NCI-H345 treated with DMSO at 0.1 percent for 48 hours (cell line): Measurements from ENCODE around the gene TBR1.

Experiments
- DNase-seq: peaks from one replicate; lab custom pipeline; 2025; ENCODE audit not compliant: unreplicated experiment; lab: John Stamatoyannopoulos, UW

The TBR1 gene

DNA sequence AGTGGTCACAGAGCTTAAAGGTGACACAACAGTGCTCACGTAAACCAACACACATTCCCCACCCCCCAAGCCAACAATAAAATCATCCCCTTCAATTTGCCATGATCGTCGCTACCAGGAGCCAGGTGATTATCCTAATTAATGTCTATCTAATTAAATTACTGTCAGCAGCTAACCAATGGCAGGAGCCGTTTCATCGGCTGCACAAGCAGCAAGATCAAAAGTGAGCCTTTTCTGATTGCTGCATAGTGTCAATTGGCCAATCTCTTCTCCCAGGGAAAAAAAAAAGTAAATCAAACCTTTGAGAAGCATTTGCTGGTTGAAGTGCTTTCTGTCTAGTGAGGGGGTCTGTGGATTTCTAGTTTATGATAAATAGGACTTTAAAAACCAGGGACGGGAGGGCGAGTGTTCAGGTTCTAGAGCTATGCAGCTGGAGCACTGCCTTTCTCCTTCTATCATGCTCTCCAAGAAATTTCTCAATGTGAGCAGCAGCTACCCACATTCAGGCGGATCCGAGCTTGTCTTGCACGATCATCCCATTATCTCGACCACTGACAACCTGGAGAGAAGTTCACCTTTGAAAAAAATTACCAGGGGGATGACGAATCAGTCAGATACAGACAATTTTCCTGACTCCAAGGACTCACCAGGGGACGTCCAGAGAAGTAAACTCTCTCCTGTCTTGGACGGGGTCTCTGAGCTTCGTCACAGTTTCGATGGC, at the start of gene TBR1:
Gene TBR1, plus strand, starts transcription at position 311 of the 721 bp plus-strand sequence. Its CDS starts 114 bp downstream, at position 425.
- no peak for DNase-seq

DNA sequence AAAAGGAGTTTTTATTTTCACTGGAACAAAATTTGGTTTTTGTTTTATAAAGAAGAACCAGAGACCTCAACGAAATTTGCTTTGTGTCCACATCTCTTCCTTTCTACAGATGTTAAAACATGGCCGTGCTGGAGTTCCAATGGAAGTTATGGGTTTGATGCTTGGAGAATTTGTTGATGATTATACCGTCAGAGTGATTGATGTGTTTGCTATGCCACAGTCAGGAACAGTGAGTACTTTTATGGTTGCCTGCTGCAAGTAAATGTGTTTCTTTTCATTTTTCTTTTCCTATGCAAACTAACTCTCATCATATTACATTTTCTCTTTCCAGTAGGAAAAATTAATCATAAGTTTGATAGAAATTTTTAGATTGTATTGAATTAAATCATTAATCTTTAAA, 48.4 kb upstream of the TBR1 start:
- DNase-seq: no peak

DNA sequence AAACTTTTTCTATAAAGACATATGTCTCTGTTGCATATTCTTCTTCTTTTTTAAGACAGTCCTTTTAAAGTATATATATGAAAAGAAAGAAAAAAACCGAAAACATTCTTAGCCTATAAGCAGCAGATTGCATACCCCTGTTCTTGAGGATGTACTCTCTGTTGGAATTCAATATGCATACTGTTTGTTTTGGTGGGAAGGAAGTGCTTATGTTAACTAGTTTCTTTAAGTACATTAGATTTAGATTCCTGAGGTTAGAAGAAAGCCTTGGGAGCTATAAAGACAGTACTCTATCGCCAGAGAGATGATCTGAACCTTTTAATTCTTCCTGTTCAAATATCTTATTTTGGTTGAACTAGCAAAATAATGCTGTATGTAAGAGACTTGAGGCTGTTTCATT, 46.8 kb upstream of the TBR1 start:
- DNase-seq: no peak

DNA sequence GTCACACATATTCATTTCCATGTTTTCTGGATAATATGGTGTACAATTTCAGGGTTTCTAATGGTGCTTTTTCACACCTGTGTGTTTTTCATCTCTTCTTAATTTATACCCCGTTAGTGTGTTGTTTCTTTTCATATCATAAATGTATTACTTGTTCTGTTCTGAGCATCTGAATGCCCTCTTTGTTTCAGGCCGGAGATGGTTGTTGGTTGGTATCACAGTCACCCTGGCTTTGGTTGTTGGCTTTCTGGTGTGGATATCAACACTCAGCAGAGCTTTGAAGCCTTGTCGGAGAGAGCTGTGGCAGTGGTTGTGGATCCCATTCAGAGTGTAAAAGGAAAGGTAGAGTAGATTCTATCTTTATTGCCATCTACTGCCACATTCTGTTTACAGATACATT, 45.1 kb upstream of the TBR1 start:
- no peak for DNase-seq

DNA sequence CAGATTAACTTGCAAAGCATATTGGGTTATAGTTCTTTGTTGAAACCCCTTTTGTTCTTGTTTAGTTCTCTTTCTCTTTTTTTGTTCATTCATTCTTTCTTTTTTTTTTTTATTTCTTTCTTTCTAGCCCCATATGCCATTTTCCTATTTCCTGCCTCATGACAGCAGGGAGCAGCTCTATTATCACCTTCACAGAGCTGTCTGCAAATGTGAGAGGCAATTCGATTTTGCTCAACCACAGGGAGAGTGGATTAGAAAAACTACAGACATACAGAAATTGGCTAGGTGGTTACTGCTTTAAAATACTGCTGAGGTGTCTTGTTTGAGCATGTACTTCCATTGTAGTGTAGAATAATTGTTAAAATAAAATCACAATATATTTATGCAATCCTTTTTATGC, 44.2 kb upstream of the TBR1 start:
- DNase-seq: no peak

DNA sequence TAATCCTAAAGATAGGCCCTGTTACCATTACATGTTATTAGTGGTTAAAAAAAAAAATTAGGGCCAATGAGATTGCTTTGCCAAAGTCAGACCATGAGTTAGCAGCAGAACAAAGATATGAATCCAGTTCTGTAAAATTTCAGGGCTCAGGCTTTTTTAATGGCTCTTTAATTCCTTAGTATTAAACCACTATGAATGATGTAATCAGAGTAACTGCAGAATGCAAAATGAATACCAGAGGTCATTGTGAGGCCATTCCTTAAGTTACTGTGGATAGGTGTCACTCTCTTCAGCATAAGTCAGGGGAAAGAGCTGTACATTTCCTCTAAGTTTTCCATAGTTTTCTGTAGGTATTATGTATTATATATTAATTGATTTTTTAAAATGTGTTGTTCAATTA, 42.2 kb upstream of the TBR1 start:
- DNase-seq: no peak

DNA sequence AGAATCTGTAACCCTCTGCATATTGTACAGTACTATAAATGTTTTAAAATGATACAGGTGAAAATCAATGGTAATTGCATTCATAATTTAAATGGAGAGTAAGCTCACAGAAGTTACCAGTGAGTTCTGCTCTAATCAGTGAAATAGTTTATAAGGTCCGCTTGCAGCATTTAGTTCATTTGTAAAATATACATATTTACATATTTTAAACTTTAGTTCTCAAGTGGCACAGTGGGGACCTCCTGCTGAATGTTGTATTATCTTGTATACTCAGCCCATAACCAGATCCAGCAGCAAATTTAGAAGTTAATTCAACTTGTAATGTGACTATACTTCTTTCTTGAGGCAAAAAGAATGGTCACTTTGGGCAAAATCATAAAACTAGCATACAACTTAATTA, 41.7 kb upstream of the TBR1 start:
- no peak for DNase-seq

DNA sequence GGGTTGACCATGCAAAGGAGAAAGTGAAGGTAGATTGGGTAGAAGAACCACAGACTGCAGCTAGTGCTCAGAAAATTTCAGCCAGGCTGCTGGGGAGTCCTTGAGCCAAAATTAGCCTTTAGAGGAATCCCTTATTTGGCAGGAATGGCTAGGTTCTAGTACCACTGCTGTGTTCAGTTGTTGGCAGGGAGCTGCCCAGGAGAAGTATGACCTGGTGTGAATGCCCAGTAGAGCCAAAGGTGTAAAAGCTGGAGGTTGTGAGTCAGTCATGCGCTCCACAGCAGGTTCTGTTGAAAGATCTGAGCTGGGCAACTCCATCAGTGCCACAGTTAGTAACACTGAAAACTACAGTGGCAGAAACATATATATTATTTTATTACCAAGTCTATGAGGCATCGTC, 36.4 kb upstream of the TBR1 start:
- no peak for DNase-seq

DNA sequence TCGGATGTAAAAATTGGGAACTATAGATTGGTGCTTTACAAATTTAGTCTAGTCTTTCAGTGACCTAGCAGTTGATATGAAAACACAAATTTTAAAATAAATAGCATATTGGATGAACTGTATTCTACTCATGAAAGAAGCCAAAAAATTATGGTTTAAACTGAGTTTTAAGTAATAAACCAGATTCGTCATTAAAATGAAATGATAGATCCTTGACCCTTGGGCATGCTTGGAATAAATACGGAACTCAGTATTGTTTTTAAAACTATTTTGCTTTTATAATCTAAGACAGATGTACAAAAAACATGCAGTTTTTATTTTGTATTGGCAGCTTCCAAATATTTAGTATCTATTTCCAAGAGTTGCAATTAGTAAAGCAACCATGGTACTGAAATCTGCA, 34.6 kb upstream of the TBR1 start:
- no peak for DNase-seq

DNA sequence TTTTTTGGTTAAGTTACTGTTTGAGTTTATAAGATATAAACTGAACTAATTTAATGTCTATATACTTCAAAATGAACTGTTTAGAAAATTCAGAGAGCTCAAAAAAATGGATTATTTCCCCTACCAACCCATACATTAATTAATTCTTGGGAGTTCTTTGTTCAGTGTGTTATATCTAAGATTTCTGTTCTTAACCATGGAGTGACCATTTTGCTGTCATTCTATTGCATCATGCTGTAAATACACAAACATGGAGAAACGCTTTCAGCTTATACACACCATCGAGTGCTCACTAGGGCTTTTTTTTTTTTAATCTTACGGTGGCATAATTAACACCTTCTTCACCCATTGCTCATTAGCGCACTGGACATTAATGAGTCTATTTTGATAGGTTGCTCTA, 33.4 kb upstream of the TBR1 start:
- DNase-seq: no peak

DNA sequence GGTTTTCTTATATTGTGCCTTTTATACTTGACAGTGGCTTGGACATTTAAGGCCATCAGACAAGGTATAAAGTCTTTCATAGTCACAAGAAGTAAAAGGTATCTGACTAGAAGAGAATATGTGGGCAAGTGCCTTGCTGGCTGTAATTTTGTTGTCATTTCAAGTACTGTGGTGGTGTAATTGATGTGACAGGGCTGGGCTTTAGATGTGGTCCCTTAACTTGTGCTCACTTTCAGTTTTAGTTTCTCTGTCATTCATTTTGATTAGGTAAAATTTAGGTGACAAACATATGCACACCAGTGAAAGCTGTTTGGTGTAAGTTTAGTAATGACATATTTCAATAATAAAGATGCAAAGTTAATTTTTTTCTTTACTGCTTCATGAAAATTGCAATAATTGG, 31.2 kb upstream of the TBR1 start:
- DNase-seq: no peak

DNA sequence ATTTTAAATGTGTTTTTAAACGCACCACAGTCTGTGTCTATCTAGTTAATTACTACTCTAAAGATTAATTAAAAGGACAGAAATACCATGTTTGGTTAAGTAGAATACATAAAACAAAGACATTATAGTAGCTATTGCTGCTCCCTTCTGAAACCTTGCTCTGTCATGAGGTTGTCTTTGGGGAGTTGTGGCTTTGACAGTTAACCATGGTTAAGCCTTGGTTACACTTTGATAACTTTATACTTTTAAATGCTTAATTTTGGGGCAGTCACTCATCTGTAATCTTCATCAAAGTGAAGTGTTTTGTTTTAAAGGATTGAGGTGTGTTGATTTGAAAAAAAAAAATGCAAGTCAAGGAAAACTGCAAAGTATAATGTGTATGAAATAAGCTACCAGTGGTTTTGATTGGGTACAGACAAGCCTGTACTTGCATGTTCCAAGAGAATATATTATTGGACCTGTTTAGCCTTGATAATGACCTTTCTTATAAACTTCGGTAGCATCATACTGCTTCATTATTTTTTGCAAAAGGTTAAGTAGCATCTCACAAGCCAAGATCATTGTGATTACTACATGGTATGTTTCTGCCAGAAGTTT, 29.8 kb upstream of the TBR1 start:
- DNase-seq: no peak

DNA sequence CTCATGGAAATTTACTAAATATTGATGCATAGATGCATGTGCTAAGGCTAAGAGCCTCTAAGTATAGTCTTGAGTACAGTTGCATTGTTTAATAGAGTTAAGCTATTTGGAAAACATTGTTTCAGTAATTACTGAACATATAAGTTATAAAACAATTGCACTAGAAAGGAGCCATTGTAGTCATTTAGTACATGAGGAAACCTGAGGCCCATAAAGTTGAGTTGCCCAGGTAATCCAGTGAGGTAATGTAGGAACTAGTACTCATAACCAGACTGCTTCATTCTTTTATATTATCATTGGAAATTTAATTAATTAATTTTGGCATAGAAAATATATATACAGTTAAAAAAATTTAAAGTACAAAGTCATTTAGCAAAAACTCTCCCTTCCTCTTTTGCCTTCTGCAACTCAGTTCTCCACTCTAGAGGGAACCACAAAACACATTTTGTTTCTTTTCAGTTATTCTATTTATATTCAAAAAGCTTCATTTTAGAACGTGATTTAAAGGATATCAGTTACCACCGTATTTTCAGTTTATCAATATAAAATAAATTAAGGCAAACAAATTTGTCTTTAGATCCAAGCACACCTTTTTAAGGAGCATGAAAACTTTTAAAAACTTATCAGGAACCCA, 27.8 kb upstream of the TBR1 start:
- no peak for DNase-seq

DNA sequence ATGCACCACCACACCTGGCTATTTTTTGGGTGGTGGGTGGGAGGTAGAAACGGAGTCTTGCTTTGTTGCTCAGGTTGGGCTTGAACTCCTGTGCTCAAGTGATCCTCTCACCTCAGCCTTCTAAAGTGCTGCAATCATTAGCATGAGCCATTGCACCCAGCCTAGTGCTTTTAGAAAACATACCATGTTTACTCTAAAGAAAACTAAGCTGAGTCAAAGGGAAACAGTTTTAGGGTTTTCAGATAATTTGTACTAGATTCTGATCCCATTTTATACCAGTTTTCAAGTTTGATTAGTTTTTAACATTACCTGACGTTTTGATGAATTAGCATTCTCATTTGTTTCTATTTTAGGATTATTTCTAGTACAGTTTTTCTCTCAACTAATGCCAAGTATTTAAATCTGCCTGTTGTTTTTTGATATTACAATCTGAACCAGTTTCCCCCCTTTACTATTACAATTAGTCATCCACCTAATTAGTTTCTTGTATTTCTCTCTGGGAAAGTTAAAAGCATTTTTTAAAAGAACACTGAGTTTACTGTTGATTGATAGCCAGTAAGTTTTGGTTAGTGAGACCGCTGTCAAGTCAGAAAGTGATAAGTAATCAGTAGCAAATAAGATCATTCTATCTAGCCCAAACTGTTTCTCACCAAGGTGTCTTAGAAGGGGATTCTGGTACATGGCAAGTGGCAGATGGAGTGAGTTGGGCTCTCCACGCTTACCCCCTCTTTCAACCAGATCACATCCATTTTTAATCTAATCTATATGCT, 24.2 kb upstream of the TBR1 start:
- no peak for DNase-seq

DNA sequence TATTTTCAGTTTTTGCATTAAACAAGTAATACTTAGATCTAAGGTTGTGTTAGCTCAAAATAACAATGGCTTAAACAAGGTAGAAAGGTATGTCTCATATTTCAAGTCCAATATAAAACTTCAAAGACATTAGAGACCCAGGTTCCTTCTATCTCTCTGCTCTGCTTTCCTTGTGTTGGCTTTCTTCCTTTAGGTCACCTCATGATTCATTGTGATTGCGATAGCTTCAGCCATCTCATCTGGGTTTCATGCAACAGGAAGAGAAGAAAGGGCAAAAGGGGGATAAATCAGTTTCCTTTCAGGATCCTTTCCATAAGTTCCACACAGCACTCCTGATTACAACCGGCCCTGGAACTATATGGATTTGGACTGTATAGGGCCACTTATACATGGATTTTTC, 16.0 kb upstream of the TBR1 start:
- no peak for DNase-seq

DNA sequence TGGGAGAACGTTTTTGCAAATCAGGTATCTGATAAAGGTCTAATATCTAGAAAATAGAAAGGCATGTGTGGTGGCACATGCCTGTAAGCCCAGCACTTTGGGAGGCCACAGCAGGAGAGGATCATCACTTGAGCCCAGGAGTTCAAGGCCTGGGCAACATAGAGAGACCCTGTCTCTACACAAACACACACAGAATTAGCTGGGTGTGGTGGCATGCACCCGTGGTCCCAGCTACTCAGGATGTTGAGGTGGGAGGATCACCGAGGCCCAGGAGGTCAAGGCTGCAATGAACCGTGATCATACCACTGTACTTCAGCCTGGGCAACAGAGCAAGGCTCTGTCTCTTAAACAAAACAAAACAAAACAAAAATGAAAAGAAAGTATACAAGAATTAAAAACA, 13.8 kb upstream of the TBR1 start:
- DNase-seq: no peak

DNA sequence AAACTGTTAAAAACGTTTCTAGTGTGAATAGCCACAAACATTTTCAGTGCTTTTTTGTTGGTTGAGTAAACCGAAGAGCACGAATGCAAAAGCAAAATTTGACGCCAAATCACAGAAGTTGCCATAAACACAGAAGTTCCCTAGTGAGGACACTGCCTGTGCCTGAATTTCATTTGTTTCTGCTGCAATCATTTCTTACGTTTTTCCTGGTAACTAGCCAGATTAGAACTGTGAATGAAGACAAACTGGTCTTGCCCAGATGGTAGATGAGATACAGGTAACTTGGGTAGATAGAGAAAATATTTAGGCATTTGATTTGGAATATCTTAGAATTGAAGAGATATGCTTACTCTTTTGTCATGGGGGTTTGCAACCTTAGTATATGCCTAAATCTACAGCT, 9.8 kb upstream of the TBR1 start:
- DNase-seq: no peak

DNA sequence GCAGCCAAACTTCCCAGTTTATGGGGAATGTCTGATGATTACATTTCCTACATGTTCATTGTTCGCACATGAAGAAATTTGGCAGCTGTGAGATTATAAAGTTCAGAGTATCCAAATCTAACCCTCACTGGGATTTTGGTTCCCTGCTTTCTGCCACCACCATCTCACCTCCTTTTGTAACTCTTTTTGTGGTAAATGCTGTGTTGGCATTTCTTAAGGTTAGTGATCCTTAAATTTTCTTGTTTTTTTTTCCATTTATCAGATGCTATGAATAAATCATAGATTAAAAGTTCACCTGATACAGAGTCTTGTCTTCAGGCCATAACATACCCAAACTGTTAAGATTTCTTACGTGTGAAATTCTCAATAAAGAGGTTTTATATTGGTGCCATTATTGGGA, 8.5 kb upstream of the TBR1 start:
- DNase-seq: no peak

DNA sequence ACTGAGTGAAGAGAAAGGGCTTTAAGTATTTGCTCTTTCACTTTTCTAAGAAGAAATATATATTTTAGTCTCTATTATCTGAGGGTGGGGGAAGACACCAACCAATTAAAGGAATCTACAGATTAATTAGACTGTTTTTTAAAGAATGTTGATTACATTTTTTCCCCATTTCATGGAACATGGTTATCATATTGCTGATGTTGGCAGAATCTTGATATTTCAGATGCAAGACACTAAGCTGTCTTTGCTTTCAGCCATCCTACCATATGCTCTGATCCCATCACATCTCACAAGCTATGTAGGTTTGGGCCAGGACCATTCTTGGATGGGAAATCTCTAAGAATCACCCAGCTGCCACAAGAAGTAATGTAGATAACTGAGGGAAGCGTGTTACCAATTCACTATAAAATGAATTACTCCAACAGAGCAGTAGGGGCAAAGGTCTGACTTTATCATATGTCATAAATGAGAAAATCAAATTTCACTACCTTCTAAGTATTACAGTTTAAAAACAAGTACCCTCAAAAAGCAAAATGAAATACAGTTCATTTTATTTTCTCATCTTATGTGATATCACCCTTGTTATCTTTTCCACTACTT, 6.7 kb upstream of the TBR1 start:
- DNase-seq: no peak

DNA sequence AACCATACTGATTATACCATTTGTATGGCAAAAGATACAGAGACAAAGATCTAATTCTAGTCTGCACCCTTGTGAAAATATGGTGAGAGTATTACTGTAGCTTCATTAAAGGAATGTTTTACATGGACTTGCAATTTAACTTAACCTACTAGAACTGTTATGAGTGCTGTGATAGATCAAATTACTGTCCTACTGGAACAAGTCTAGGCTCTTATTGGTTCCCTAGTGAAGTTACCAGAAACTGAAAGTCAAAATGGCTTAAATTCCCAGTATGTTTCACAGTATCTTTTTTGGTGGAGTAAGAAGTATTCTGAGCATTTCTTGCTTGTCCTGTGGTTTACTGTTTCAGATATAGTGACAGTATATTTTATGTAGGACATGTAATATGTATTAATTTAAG, 3.8 kb upstream of the TBR1 start:
- no peak for DNase-seq
